Mesothelial cell of epicardium (in vitro differentiated cells): ENCODE results near the gene CTNND2. TPM values are rescaled to one million over a fixed set of nuclear protein-coding genes. Genes with fewer than 3 reads are reported as not detected.
"Not testable (repeated sequence)": the region's sequence is repeated elsewhere in the genome, so short reads cannot be mapped to it uniquely, and the experiment has no call there.

Experiments used
- DNase-seq, 2 experiments: peaks; one replicate each; pipeline ENCODE4 v3.0.0; 2021; ENCODE audit warnings: low spot score in 2 of 2; ENCODE audit not compliant: unreplicated experiment in 2 of 2
- H3K27ac Mint-ChIP-seq: 2 replicates; pipeline ENCODE4 v1.8.0; 2021; ENCODE audit warnings: mixed read lengths
- H3K27me3 Mint-ChIP-seq: 2 replicates; pipeline ENCODE4 v1.8.0; 2021; ENCODE audit warnings: low read depth, mixed read lengths
- H3K36me3 Mint-ChIP-seq: 2 replicates; pipeline ENCODE4 v1.8.0; 2021; ENCODE audit warnings: mixed read lengths
- H3K4me1 Mint-ChIP-seq: 2 replicates; pipeline ENCODE4 v1.8.0; 2021; ENCODE audit warnings: mixed read lengths
- H3K4me3 Mint-ChIP-seq: 2 replicates; pipeline ENCODE4 v1.8.0; 2021; ENCODE audit warnings: mild to moderate bottlenecking, moderate library complexity, mixed read lengths
- H3K9me3 Mint-ChIP-seq: 2 replicates; pipeline ENCODE4 v1.8.0; 2021; ENCODE audit warnings: mixed read lengths
- CTCF ChIP-seq: fragments of 200-600 bp; sonication (generic); IDR thresholded peaks from one replicate; pipeline ENCODE4 v1.5.0; 2021; ENCODE audit warnings: antibody characterized with exemption; ENCODE audit not compliant: unreplicated experiment
- total RNA-seq: library from RNA; stranded (reverse); gene quantifications from 3 replicates; pipeline ENCODE4 v1.2.1, GENCODE V29; 2021

The CTNND2 gene
- total RNA-seq, 1 donor from 2014 or later, result 7.9 TPM

DNA sequence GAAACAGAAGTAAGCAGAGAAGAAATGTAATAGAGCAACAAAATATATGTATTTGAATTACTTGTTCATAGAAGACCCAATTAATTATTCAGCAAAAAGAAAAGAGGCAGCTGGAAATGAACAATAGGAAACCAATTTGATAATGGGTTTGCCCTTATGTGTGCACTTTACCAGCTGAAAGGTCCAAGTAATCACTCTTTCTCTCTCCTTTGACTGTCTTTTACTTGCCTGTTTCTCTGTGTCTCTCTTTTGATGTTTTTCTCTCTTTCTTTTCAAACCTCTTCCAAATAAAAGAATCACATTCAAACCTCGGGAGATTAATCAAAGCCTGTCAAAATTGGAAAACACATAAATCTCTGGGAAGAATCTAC, 51.5 kb downstream of the CTNND2 start:
- H3K36me3 Mint-ChIP-seq, result no peaks in the 10 kb centered on the region
- H3K27ac Mint-ChIP-seq, result no peak overlapping the region
- TF ChIP-seq CTCF, result no peak
- DNase-seq, result no peak
- no peaks in the 10 kb centered on the region for H3K9me3 Mint-ChIP-seq
- H3K4me1 Mint-ChIP-seq, result peaks cover 10% of the 10 kb centered on the region
- no peaks in the 10 kb centered on the region for H3K27me3 Mint-ChIP-seq
- no peak overlapping the region for H3K4me3 Mint-ChIP-seq

DNA sequence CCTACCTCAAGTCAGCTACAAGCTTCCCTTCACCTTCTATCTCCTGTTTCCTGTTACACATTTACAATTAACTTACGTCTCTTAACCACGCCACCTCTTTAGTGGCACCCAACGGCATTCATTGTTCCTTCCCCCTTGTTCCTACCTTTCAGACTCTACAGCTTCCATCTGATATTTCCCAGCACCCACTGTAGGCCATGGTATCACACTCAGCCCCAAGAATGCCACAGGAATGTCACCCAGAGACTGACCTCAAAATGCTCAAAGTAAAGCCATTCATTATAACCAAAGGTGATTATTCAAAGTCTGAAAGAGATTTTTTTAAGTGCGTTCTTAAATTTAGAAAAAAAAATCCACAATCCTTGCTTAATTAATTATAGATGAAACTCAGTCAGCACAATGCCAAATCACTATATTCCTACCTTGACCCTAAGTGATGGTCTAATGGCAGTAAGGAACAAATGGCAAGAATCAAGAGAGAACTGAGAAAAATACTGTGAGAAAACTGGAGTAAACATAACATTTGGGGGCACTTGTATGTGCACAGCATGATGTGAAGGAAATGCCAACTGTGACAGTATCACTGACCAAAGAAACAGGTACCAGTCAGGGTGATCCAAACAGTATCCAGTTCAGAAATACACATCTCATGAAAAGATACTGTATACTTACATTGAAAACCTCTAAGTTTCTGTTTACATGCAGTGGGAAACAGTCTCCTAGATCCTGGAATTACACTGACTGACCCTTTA, 52.1 kb downstream of the CTNND2 start:
- Mint-ChIP-seq H3K4me1 (peaks cover 10% of the 10 kb centered on the region), H3K27me3 (no peaks in the 10 kb centered on the region), H3K36me3 (no peaks in the 10 kb centered on the region), H3K4me3 (no peak overlapping the region), H3K27ac (no peak overlapping the region), H3K9me3 (no peaks in the 10 kb centered on the region)
- TF ChIP-seq CTCF, result no peak
- no peak for DNase-seq

DNA sequence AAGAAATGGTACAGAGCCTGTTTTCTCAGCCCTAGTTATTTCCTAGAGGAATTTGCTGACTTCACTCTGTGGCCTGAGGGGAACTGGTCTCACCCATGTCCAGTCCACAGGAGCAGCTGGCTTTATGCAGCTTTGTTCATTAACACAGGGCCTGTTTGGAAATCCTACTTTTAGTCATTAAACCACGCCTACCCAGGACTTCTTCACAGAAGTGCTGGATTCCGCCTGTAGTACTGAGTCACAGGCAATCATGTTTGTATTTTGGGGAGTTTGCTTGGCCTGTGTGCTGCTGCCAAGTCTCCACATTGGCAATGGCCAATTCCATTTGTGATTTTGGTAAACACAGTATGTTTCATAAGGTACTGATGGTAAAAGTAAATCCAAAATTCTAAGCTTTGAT, 52.8 kb downstream of the CTNND2 start:
- Mint-ChIP-seq H3K27ac (no peak overlapping the region), H3K4me3 (no peak overlapping the region), H3K9me3 (no peaks in the 10 kb centered on the region), H3K36me3 (no peaks in the 10 kb centered on the region), H3K4me1 (peaks cover 10% of the 10 kb centered on the region), H3K27me3 (no peaks in the 10 kb centered on the region)
- no peak for DNase-seq
- TF ChIP-seq CTCF, result no peak

DNA sequence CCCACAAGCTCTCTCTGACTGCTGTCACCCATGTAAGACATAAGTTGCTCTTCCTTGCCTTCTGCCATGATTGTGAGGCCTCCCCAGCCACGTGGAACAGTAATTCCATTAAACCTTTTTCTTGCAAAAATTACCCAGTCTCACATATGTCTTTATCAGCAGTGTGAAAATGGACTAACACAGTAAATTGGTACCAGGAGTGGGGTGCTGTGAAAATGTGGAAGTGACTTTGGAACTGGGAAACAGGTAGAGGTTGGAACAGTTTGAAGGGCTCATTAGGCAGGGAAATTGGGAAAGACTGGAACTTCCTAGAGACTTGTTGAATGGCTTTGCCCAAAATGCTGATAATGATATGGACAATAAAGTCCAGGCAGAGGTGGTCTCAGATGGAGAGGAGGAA, 75.7 kb downstream of the CTNND2 start:
- not testable (repeated sequence) for H3K27me3 Mint-ChIP-seq, H3K27ac Mint-ChIP-seq, H3K36me3 Mint-ChIP-seq, DNase-seq, H3K4me3 Mint-ChIP-seq, H3K4me1 Mint-ChIP-seq
- H3K9me3 Mint-ChIP-seq, result peaks cover 43% of the 10 kb centered on the region

- Mint-ChIP-seq H3K4me1 (no peaks in the 10 kb centered on the region), H3K9me3 (peaks cover 19% of the 10 kb centered on the region), H3K27ac (no peak overlapping the region), H3K4me3 (no peak overlapping the region), H3K27me3 (no peaks in the 10 kb centered on the region), H3K36me3 (no peaks in the 10 kb centered on the region)
- peak; percentile 26 for TF ChIP-seq CTCF
- DNase-seq, result no peak
These were observed 81.6 kb downstream of the CTNND2 start for GRCh38 chr5:11822598-11822997.

DNA sequence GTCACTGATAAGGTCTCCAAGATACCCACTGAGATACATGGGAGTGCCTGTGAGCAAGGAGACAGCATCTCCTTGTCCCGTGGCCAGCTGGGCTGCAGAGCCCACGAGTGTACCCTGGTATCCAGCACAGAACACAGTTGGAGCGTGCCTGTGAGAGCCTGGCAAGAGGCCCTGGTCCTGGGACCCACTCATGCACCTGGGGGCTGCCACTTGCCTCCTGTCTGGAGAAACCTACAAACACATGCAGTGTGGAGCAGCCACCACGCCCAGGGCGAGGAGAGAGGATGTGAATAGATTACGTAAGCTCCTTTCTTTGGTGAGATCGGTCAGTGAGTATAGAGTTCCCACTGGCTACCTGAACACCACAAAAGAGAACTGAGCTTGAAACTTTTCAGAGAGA, 88.3 kb downstream of the CTNND2 start:
- no peaks in the 10 kb centered on the region for H3K4me1 Mint-ChIP-seq
- no peak overlapping the region for H3K27ac Mint-ChIP-seq

More for the DNA sequence above, 88.3 kb downstream of the CTNND2 start:
- H3K4me3 Mint-ChIP-seq, result no peak overlapping the region
- DNase-seq, result no peak
- H3K36me3 Mint-ChIP-seq, result no peaks in the 10 kb centered on the region
- TF ChIP-seq CTCF, result no peak
- no peaks in the 10 kb centered on the region for H3K27me3 Mint-ChIP-seq
- H3K9me3 Mint-ChIP-seq, result no peaks in the 10 kb centered on the region
